ENCODE data around the gene KCNQ1. TPM values are rescaled to one million over a fixed set of nuclear protein-coding genes. Genes with fewer than 3 reads are reported as not detected.

KCNQ1 gene
- polyA plus RNA-seq, 1 donor from 2014 or later, result not detected

GRCh38 chr11:2781408-2782274 is 336.8 kb downstream of the KCNQ1 start:
- no peak overlapping the region for H3K9ac ChIP-seq (ENCODE audit: low read length)
- H3K9me3 ChIP-seq (ENCODE audit: low read length), result peaks cover 5% of the 10 kb centered on the region
- no peaks in the 10 kb centered on the region for H3K27me3 ChIP-seq (ENCODE audit: insufficient read depth, low read depth, low read length)
- TF ChIP-seq RAD21 (conservative IDR thresholded peaks at IDR 0.05), result no peak
- no peak for TF ChIP-seq SMC3 (conservative IDR thresholded peaks at IDR 0.05; ENCODE audit: poor library complexity)
- no peak for TF ChIP-seq TAF1 (IDR thresholded peaks at IDR 0.05; ENCODE audit: low read depth)
- TF ChIP-seq EP300 (conservative IDR thresholded peaks at IDR 0.05; ENCODE audit: poor library complexity, severe bottlenecking), result no peak
- no peak for TF ChIP-seq POLR2AphosphoS5 (IDR thresholded peaks at IDR 0.05)
- TF ChIP-seq CTCF (IDR thresholded peaks at IDR 0.05; ENCODE audit: poor library complexity, severe bottlenecking), result no peak
- TF ChIP-seq EZH2 (IDR thresholded peaks at IDR 0.05; ENCODE audit: borderline replicate concordance, insufficient read depth, low read length, poor library complexity, severe bottlenecking), result no peak
- no peak for TF ChIP-seq MXI1 (conservative IDR thresholded peaks at IDR 0.05; ENCODE audit: poor library complexity, severe bottlenecking)
- TF ChIP-seq, protein P1, sequence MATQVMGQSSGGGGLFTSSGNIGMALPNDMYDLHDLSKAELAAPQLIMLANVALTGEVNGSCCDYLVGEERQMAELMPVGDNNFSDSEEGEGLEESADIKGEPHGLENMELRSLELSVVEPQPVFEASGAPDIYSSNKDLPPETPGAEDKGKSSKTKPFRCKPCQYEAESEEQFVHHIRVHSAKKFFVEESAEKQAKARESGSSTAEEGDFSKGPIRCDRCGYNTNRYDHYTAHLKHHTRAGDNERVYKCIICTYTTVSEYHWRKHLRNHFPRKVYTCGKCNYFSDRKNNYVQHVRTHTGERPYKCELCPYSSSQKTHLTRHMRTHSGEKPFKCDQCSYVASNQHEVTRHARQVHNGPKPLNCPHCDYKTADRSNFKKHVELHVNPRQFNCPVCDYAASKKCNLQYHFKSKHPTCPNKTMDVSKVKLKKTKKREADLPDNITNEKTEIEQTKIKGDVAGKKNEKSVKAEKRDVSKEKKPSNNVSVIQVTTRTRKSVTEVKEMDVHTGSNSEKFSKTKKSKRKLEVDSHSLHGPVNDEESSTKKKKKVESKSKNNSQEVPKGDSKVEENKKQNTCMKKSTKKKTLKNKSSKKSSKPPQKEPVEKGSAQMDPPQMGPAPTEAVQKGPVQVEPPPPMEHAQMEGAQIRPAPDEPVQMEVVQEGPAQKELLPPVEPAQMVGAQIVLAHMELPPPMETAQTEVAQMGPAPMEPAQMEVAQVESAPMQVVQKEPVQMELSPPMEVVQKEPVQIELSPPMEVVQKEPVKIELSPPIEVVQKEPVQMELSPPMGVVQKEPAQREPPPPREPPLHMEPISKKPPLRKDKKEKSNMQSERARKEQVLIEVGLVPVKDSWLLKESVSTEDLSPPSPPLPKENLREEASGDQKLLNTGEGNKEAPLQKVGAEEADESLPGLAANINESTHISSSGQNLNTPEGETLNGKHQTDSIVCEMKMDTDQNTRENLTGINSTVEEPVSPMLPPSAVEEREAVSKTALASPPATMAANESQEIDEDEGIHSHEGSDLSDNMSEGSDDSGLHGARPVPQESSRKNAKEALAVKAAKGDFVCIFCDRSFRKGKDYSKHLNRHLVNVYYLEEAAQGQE (IDR thresholded peaks at IDR 0.05; ENCODE audit: borderline replicate concordance), result no peak
- H3K4me3 ChIP-seq (ENCODE audit: low read length), result no peak overlapping the region
- no peaks in the 10 kb centered on the region for H3F3A ChIP-seq (ENCODE audit: insufficient read depth, low read length, poor library complexity, severe bottlenecking)
- H3K9me2 ChIP-seq (ENCODE audit: insufficient read depth, low read length), result no peaks in the 10 kb centered on the region
- H3K36me3 ChIP-seq (ENCODE audit: insufficient read depth, low read length), result no peaks in the 10 kb centered on the region
- H4K20me1 ChIP-seq (ENCODE audit: insufficient read depth), result no peaks in the 10 kb centered on the region
- H3K79me2 ChIP-seq (replicated peaks; ENCODE audit: insufficient read depth, low read length), result no peaks in the 10 kb centered on the region
- no peak overlapping the region for H3K27ac ChIP-seq (ENCODE audit: low read length)
- H3K4me2 ChIP-seq (ENCODE audit: low read length), result no peak overlapping the region
- H2AFZ ChIP-seq (ENCODE audit: low read depth, low read length), result no peak overlapping the region

GRCh38 chr11:2782769-2783168 is 338.0 kb downstream of the KCNQ1 start:
- Histone ChIP-seq H3K27me3 (ENCODE audit: insufficient read depth, low read depth, low read length) (no peaks in the 10 kb centered on the region), H3K9me3 (ENCODE audit: low read length) (peaks cover 9% of the 10 kb centered on the region), H3K4me2 (ENCODE audit: low read length) (no peak overlapping the region), H3K4me3 (ENCODE audit: low read length) (no peak overlapping the region), H2AFZ (ENCODE audit: low read depth, low read length) (no peak overlapping the region), H3K36me3 (ENCODE audit: insufficient read depth, low read length) (no peaks in the 10 kb centered on the region), H3K27ac (ENCODE audit: low read length) (no peak overlapping the region), H3F3A (ENCODE audit: insufficient read depth, low read length, poor library complexity, severe bottlenecking) (no peaks in the 10 kb centered on the region), H3K79me2 (replicated peaks; ENCODE audit: insufficient read depth, low read length) (no peaks in the 10 kb centered on the region), H4K20me1 (ENCODE audit: insufficient read depth) (no peaks in the 10 kb centered on the region), H3K9me2 (ENCODE audit: insufficient read depth, low read length) (no peaks in the 10 kb centered on the region), H3K9ac (ENCODE audit: low read length) (no peak overlapping the region)
- TF ChIP-seq RAD21 (conservative IDR thresholded peaks at IDR 0.05), result no peak

Data from neural cell (in vitro differentiated cells).